Uterus (tissue), 2 donors: Measurements from ENCODE around the gene HIVEP2.

Experiments
- POLR2A ChIP-seq, 2 donors: fragments of 450-650 bp; IDR thresholded peaks; one replicate each; pipeline ENCODE4 v1.6.1; 2016; ENCODE audit warnings: antibody characterized with exemption in 2 of 2, mild to moderate bottlenecking in 1 of 2, moderate library complexity in 1 of 2
- TF ChIP-seq, protein P1 (sequence below), 4 experiments: fragments of 200-600 bp in 2 of 4; fragments of 450-650 bp in 2 of 4; sonication (generic) in 2 of 4; IDR thresholded peaks; one replicate each; pipeline ENCODE4 v1.5.1; 2016 to 2019; ENCODE audit warnings: antibody characterized with exemption in 4 of 4, mild to moderate bottlenecking in 2 of 4, moderate library complexity in 1 of 4

DNA sequence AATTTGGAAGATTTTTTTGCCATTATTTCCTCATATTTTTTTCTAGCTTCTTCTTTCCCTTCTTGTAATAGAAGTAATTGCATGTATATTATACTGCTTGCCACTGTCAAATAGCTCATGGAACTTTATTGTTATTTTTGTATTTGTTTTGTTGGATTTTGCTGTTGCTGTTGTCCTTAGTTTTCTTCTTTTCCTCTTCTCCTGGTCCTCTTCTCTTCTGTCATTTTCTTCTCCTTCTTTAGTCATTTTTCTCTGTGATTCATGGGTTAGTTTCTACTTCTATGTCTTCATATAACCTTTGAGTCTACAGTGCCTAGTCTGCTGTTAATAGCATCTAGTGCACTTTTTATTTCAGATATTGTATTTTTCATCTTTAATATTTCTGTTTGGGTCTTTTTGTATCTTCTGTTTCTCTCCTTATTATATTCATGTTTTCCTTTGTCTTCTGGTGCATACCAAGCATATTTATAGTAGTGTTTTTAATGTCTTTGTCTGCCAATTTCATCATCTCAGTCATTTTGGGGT lies 226.2 kb downstream of the HIVEP2 start:
- TF ChIP-seq, protein P1, sequence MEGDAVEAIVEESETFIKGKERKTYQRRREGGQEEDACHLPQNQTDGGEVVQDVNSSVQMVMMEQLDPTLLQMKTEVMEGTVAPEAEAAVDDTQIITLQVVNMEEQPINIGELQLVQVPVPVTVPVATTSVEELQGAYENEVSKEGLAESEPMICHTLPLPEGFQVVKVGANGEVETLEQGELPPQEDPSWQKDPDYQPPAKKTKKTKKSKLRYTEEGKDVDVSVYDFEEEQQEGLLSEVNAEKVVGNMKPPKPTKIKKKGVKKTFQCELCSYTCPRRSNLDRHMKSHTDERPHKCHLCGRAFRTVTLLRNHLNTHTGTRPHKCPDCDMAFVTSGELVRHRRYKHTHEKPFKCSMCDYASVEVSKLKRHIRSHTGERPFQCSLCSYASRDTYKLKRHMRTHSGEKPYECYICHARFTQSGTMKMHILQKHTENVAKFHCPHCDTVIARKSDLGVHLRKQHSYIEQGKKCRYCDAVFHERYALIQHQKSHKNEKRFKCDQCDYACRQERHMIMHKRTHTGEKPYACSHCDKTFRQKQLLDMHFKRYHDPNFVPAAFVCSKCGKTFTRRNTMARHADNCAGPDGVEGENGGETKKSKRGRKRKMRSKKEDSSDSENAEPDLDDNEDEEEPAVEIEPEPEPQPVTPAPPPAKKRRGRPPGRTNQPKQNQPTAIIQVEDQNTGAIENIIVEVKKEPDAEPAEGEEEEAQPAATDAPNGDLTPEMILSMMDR (IDR thresholded peaks at IDR 0.05) = no peak
- no peak for TF ChIP-seq POLR2A (IDR thresholded peaks at IDR 0.05)
